GM12878 (cell line): Measurements from ENCODE around the gene PHACTR1. TPM values are rescaled to one million over a fixed set of nuclear protein-coding genes. Genes with fewer than 3 reads are reported as not detected.

Source experiments
- ATAC-seq: fragments of 200-7000 bp; cut with Tn5 transposase; 3 replicates; pipeline ENCODE4 v1.9.1; 2020; ENCODE audit warnings: mild to moderate bottlenecking, moderate library complexity
- BruUV-seq: library from RNA; stranded (reverse); fragments of 400-500 nt; replicated peaks from 2 replicates; lab custom pipeline; 2021; lab: Mats Ljungman, UMichigan
- CTCF ChIA-PET: fragments of 300-600 bp; sonication (Branson Sonifier 250); formaldehyde crosslinking; extraction: SDS; loops from one replicate; lab custom pipeline; 2021; ENCODE audit warnings: inconsistent platforms; lab: Yijun Ruan, JAX
- POLR2A ChIA-PET: fragments of 350-600 bp; formaldehyde crosslinking; extraction: SDS; loops from one replicate; lab custom pipeline; 2021; ENCODE audit warnings: inconsistent platforms; lab: Charles Lee
- RAD21 ChIA-PET: fragments of 300-600 bp; sonication (Branson Sonifier 250); formaldehyde crosslinking; loops from one replicate; lab custom pipeline; 2023; ENCODE audit warnings: antibody characterized with exemption; ENCODE audit not compliant: unreplicated experiment; lab: Charles Lee
- SMC1A ChIA-PET: fragments of 300-600 bp; sonication (Branson Sonifier 250); formaldehyde crosslinking; loops from one replicate; lab custom pipeline; 2023; ENCODE audit not compliant: unreplicated experiment, uncharacterized antibody; lab: Charles Lee
- DNase-seq: peaks from one replicate; pipeline ENCODE4 v3.0.0-alpha.2; 2011; ENCODE audit warnings: low read depth, low spot score
- FAIRE-seq: peaks from 3 replicates; lab custom pipeline; 2011; peaks lifted over from hg19 to GRCh38; lab: Jason Lieb, UNC
- H2AFZ ChIP-seq: 2 replicates; pipeline ENCODE4 v1.6.0; 2011; ENCODE audit warnings: low read depth, low read length, control low read depth; ENCODE audit not compliant: control insufficient read depth
- H3K27ac ChIP-seq: 2 replicates; pipeline ENCODE4 v1.5.1; 2011; ENCODE audit warnings: control low read depth; ENCODE audit not compliant: control insufficient read depth, insufficient read depth
- H3K27me3 ChIP-seq, 2 experiments: replicated peaks in 1 of 2; 2 replicates each; pipeline versions ENCODE4 v1.6.0 to v1.6.1; 2011; ENCODE audit warnings: low read length in 1 of 2; ENCODE audit not compliant: control insufficient read depth in 2 of 2, insufficient read depth in 2 of 2
- H3K36me3 ChIP-seq, 2 experiments: 2 replicates each; pipeline ENCODE4 v1.5.1; 2011; ENCODE audit warnings: low read length in 1 of 2; ENCODE audit not compliant: control insufficient read depth in 2 of 2, insufficient read depth in 2 of 2
- H3K4me1 ChIP-seq: 2 replicates; pipeline ENCODE4 v1.6.1; 2011; ENCODE audit warnings: mild to moderate bottlenecking, low read length, moderate library complexity, mixed read lengths; ENCODE audit not compliant: control insufficient read depth, insufficient read depth
- H3K4me2 ChIP-seq: 2 replicates; pipeline ENCODE4 v1.6.0; 2011; ENCODE audit warnings: control low read depth; ENCODE audit not compliant: control insufficient read depth, insufficient read depth
- H3K4me3 ChIP-seq: fragments of 200-600 bp; sonication (generic); 2 replicates; pipeline ENCODE4 v1.5.1; 2016
- H3K79me2 ChIP-seq: 2 replicates; pipeline ENCODE4 v1.6.0; 2011; ENCODE audit warnings: low read length; ENCODE audit not compliant: control insufficient read depth, insufficient read depth
- H3K9ac ChIP-seq: 2 replicates; pipeline ENCODE4 v1.8.0; 2011; ENCODE audit warnings: low read length, control low read depth, mixed read lengths; ENCODE audit not compliant: control insufficient read depth, insufficient read depth
- H3K9me3 ChIP-seq: replicated peaks from 3 replicates; pipeline ENCODE4 v1.5.1; 2011; ENCODE audit warnings: mild to moderate bottlenecking, low read length; ENCODE audit not compliant: control insufficient read depth, insufficient read depth
- H4K20me1 ChIP-seq: 2 replicates; pipeline ENCODE4 v1.6.0; 2011; ENCODE audit not compliant: control insufficient read depth, insufficient read depth
- IKZF1 ChIP-seq: fragments of 450-650 bp; conservative IDR thresholded peaks from 2 replicates; pipeline ENCODE4 v1.6.1; 2017; ENCODE audit warnings: antibody characterized with exemption, mild to moderate bottlenecking
- MTA2 ChIP-seq: fragments of 450-650 bp; IDR thresholded peaks from 2 replicates; pipeline ENCODE4 v1.6.1; 2016; ENCODE audit warnings: low read depth, mild to moderate bottlenecking, moderate library complexity
- MYB ChIP-seq: fragments of 150-350 bp; IDR thresholded peaks from 2 replicates; pipeline ENCODE4 v1.6.1; 2014; ENCODE audit warnings: mild to moderate bottlenecking, low read depth, low read length, borderline replicate concordance
- NR2F1 ChIP-seq: fragments of 450-650 bp; conservative IDR thresholded peaks from 2 replicates; pipeline ENCODE4 v1.6.1; 2017; ENCODE audit warnings: mild to moderate bottlenecking
- POLR2AphosphoS5 ChIP-seq: IDR thresholded peaks from 2 replicates; pipeline ENCODE4 v1.6.1; 2011; ENCODE audit warnings: mild to moderate bottlenecking, low read length, inconsistent platforms
- PRDM15 ChIP-seq: fragments of 450-650 bp; formaldehyde crosslinking; IDR thresholded peaks from 2 replicates; pipeline ENCODE4 v1.4.0; 2020; ENCODE audit warnings: mild to moderate bottlenecking, moderate library complexity
- RAD21 ChIP-seq: IDR thresholded peaks from 2 replicates; pipeline ENCODE4 v1.6.1; 2011; ENCODE audit warnings: mild to moderate bottlenecking, low read depth, low read length, moderate library complexity; ENCODE audit not compliant: insufficient read depth
- RELB ChIP-seq: fragments of 450-650 bp; IDR thresholded peaks from 2 replicates; pipeline ENCODE4 v1.6.1; 2017; ENCODE audit warnings: low read depth, mild to moderate bottlenecking, moderate library complexity
- YY1 ChIP-seq: IDR thresholded peaks from 2 replicates; pipeline ENCODE4 v1.6.1; 2011; ENCODE audit warnings: low read depth, mild to moderate bottlenecking, low read length
- WGBS: methylation state at CpG from one replicate; pipeline ENCODE4 v1.1.6; 2016; ENCODE audit warnings: low lambda C conversion rate; ENCODE audit not compliant: insufficient replicate concordance, insufficient coverage; ENCODE audit errors: missing lambda C conversion rate; 5-methylcytosine and 5-hydroxymethylcytosine counted together
- in situ Hi-C: fragments of 300-500 bp; cut with MboI; formaldehyde crosslinking; loops from 9 replicates; pipeline ENCODE4 v1.14.3; 2018; ENCODE audit warnings: mixed read lengths
- intact Hi-C: fragments of 100-400 bp; cut with micrococcal nuclease; formaldehyde crosslinking; loops from one replicate; pipeline ENCODE4 v1.14.2; 2022; ENCODE audit not compliant: unreplicated experiment
- polyA plus RNA-seq, 11 experiments: library from polyadenylated mRNA; depleted of rRNA in 4 of 11; unstranded in 6 of 11; stranded (reverse) in 5 of 11; fragments of >200 nt; fragmentation: Nextera tagmentation in 4 of 11; fragmentation: Illumina TruSeq in 1 of 11; extraction: Ambion mirVana in 4 of 11; extraction: Trizol in 1 of 11; gene quantifications; 1 replicate in 1 of 11; 2 replicates in 10 of 11; pipeline versions ENCODE4 v1.2.1 to v1.2.3, GENCODE V29; 2011 to 2016; ENCODE audit warnings: inconsistent platforms in 2 of 11, missing spikeins in 2 of 11, low read depth in 1 of 11
- total RNA-seq, 4 experiments: library from RNA; depleted of rRNA in 3 of 4; stranded (reverse); fragments of >200 nt in 3 of 4; fragmentation: Illumina TruSeq in 1 of 4; extraction: Trizol in 1 of 4; gene quantifications; 2 replicates each; pipeline versions ENCODE4 v1.2.1 to v1.2.3, GENCODE V29; 2013 to 2021
- TF ChIP-seq, protein P1 (sequence below): fragments of 450-650 bp; IDR thresholded peaks from 2 replicates; pipeline ENCODE4 v1.6.1; 2018; ENCODE audit warnings: borderline replicate concordance, mild to moderate bottlenecking; ENCODE audit not compliant: partially characterized antibody

The PHACTR1 gene
- total and polyA plus RNA-seq, 10 of the 15 experiments (the other 5 are each of a cell fraction or from before 2014, with no cell fraction given), result 34.2 to 94.6 (median 62.3) TPM

DNA sequence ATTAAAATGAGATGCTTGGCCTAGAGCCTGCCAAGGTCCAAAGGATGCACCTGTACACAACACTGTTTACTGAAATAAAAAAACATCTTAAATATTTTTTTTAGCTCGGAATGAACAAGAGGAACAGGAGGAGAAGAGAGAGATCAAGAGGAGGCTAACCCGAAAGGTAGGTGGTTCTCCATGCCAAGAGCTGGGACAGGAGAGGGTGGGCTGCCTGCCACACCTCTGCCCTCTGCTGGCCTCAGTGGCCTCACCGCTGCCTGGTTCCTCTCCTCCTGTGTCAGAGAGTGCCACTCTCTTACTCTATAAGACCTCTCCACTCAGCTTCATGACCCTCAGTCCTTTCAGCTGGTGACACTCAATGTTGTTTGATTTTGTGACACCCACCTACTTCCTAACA lies 561.6 kb downstream of the PHACTR1 start (continued):
- TF ChIP-seq POLR2AphosphoS5 (no peak; the same call in 1 of the 2 replicates), YY1 (0 out of 2 replicates have a peak, but pooled peaks have one; percentile 24), MTA2 (no peak), RAD21 (peak; percentile 58)
- TF ChIP-seq, protein P1, sequence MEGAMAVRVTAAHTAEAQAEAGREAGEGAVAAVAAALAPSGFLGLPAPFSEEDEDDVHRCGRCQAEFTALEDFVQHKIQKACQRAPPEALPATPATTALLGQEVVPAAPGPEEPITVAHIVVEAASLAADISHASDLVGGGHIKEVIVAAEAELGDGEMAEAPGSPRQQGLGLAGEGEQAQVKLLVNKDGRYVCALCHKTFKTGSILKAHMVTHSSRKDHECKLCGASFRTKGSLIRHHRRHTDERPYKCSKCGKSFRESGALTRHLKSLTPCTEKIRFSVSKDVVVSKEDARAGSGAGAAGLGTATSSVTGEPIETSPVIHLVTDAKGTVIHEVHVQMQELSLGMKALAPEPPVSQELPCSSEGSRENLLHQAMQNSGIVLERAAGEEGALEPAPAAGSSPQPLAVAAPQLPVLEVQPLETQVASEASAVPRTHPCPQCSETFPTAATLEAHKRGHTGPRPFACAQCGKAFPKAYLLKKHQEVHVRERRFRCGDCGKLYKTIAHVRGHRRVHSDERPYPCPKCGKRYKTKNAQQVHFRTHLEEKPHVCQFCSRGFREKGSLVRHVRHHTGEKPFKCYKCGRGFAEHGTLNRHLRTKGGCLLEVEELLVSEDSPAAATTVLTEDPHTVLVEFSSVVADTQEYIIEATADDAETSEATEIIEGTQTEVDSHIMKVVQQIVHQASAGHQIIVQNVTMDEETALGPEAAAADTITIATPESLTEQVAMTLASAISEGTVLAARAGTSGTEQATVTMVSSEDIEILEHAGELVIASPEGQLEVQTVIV, result no peak

DNA sequence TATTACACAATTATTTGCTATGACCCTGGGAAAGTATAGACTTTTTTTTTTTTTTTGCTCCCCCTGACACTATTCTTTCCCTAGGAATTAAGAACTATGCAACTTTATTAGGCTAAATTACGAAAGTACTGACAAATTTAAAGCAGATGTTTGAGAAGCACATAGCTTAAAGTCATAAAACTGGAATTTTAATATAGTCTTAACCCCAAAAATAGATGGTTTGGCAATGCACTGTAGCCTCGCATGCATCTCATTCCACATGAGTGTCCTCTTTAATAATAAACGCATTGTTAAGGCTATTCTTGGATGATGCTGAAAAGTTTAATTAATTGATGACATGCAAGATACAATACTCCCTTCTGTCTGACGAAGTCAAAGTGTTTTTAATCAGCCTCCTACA lies 562.4 kb downstream of the PHACTR1 start:
- H3K27ac ChIP-seq, result no peak overlapping the region
- 60% methylated on average over 4 of the region's 4 CpGs for WGBS
- no peak for DNase-seq

More for the DNA sequence above, 562.4 kb downstream of the PHACTR1 start:
- no peak for FAIRE-seq
- peaks cover 4% of the 10 kb centered on the region for H4K20me1 ChIP-seq
- TF ChIP-seq RELB (no peak), PRDM15 (CRISPR knock-in tag) (no peak), IKZF1 (no peak), MYB (no peak), NR2F1 (no peak)
- TF ChIP-seq, all 136 proteins: peak for 0
- ChIA-PET RAD21 (interaction anchor here (0.7 to 8.2 kb wide), 7 partner anchors 20 to 181 kb away, joined by 3 to 79 read pairs (median 4); partner anchors contain the start of gene TBC1D7), SMC1A (interaction anchor here (0.7 to 8.5 kb wide), 10 partner anchors 11 to 84 kb away, joined by 3 to 114 read pairs (median 16); partner anchors contain the start of gene TBC1D7), POLR2A (interaction anchor here (1.6 to 5.4 kb wide), 2 partner anchors 24 to 49 kb away, joined by 10 to 37 read pairs; partner anchors contain the start of gene TBC1D7), CTCF (interaction anchor here (1.0 to 7.0 kb wide), 16 partner anchors 10 to 259 kb away, joined by 3 to 108 read pairs (median 6); partner anchors contain the start of gene TBC1D7)
- H3K4me3 ChIP-seq, result no peak overlapping the region
- intact Hi-C loops (loop anchor here (1.0 kb wide), 2 partner anchors 50 to 84 kb away; no protein-coding TSS in a partner anchor), in situ Hi-C loops (no loop called here)
- peaks cover 43% of the 10 kb centered on the region for H3K79me2 ChIP-seq
- H3K9ac ChIP-seq, result no peak overlapping the region
- BruUV-seq, result no TSS peak
- H3K27me3 ChIP-seq, result no peaks in the 10 kb centered on the region; a peak in 1 of 4 replicates
- no peaks in the 10 kb centered on the region for H3K9me3 ChIP-seq
- no peak overlapping the region for H2AFZ ChIP-seq
- ATAC-seq, result no peak
- peaks cover 33% of the 10 kb centered on the region for H3K4me1 ChIP-seq
- H3K36me3 ChIP-seq, result peaks cover 18 to 36% of the 10 kb centered on the region in 2 experiments
- no peak overlapping the region for H3K4me2 ChIP-seq
